Activated CD4-positive, alpha-beta memory T cell treated with anti-CD3 and anti-CD28 coated beads for 36 hours (primary cell): ENCODE data around the gene SCAF1. TPM values are rescaled to one million over a fixed set of nuclear protein-coding genes. Genes with fewer than 3 reads are reported as not detected.

Experiments used
- CTCF ChIA-PET: fragments of 350-600 bp; sonication (Branson Sonifier 250); formaldehyde crosslinking; loops from one replicate; lab custom pipeline; 2021; ENCODE audit warnings: antibody characterized with exemption, inconsistent platforms; lab: Charles Lee
- POLR2A ChIA-PET: fragments of 350-600 bp; sonication (Branson Sonifier 250); formaldehyde crosslinking; loops from one replicate; lab custom pipeline; 2021; ENCODE audit warnings: antibody characterized with exemption; lab: Charles Lee
- DNase-seq: peaks from one replicate; pipeline ENCODE4 v3.0.0-alpha.2; 2020
- H3K27ac Mint-ChIP-seq: one replicate; pipeline ENCODE4 v1.8.0; 2021; ENCODE audit warnings: mixed read lengths
- H3K27me3 Mint-ChIP-seq: one replicate; pipeline ENCODE4 v1.8.0; 2021; ENCODE audit warnings: mixed read lengths
- H3K36me3 Mint-ChIP-seq: one replicate; pipeline ENCODE4 v1.8.0; 2021; ENCODE audit warnings: mixed read lengths
- H3K4me1 Mint-ChIP-seq: one replicate; pipeline ENCODE4 v1.8.0; 2021; ENCODE audit warnings: low read depth, mixed read lengths
- H3K4me3 Mint-ChIP-seq: one replicate; pipeline ENCODE4 v1.8.0; 2021; ENCODE audit warnings: mild to moderate bottlenecking, mixed read lengths
- H3K9me3 Mint-ChIP-seq: one replicate; pipeline ENCODE4 v1.8.0; 2021; ENCODE audit warnings: mixed read lengths
- intact Hi-C: fragments of 100-400 bp; cut with micrococcal nuclease; formaldehyde crosslinking; loops from one replicate; pipeline ENCODE4 v1.15.1; 2023
- microRNA-seq: library from miRNA; unstranded; fragments of <30 nt; microRNA quantifications from one replicate; pipeline ENCODE4 v1.2.0, GENCODE V29; 2022; ENCODE audit warnings: borderline number of aligned reads, borderline microRNAs expressed, borderline replicate concordance
- total RNA-seq, 2 experiments: library from RNA; stranded (reverse); gene quantifications; one replicate each; pipeline ENCODE4 v1.2.3, GENCODE V29; 2021

The SCAF1 gene
- total RNA-seq, 2 experiments from 2014 or later: 57.4 to 58.6 TPM

DNA sequence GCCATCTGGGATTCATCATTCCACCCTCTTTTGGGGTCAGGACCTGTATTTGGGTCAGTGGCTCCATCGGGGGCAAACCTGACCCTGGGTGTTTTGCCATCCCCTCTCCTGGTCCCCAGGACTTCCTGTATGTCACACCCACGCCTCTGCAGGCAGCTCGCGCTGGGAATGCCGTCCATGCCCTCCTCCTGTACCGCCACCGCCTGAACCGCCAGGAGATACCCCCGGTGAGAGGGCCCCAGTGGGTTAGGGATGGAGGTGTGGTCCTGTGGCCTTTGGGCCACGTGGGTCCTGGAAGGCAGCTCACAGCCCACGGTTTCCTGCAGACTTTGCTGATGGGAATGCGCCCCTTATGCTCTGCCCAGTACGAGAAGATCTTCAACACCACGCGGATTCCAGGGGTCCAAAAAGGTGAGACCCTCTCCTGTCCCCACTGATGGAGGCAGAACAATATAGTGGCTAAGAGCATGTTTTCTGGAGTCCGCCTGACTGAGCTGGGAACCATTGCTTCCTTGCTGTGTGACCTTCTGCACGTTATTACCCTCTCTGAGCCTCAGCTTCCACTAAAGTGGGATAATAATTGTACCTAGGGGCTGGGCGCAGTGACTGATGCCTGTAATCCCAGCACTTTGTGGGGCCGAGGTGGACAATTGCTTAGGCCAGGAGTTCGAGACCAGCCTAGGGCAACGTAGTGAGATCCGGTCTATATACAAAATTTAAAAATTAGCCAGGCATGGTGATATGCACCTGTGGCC lies 63.1 kb downstream of the SCAF1 start:
- Mint-ChIP-seq H3K27me3 (peaks cover 4% of the 10 kb centered on the region), H3K36me3 (no peaks in the 10 kb centered on the region), H3K4me1 (no peaks in the 10 kb centered on the region), H3K4me3 (no peak overlapping the region), H3K9me3 (no peaks in the 10 kb centered on the region), H3K27ac (no peak overlapping the region)
- intact Hi-C loops: no loop called here
- DNase-seq: no peak
- ChIA-PET POLR2A (no interaction called here), CTCF (interaction anchor here (1.2 kb wide), 1 partner anchor 24 kb away, joined by 4 read pairs; no protein-coding TSS in a partner anchor)

DNA sequence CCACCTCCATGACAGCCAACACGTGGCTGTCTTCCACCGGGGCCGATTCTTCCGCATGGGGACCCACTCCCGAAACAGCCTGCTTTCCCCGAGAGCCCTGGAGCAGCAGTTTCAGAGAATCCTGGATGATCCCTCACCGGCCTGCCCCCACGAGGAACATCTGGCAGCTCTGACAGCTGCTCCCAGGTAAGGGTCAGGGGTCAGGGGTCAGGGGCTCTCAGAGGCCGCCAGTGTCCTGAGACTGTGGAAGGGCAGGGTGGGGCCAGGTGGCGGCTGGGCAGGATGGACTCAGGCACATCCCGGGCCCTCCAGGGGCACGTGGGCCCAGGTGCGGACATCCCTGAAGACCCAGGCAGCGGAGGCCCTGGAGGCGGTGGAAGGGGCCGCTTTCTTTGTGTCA lies 63.9 kb downstream of the SCAF1 start:
- DNase-seq: no peak
- ChIA-PET POLR2A (no interaction called here), CTCF (no interaction called here)
- Mint-ChIP-seq H3K27ac (no peak overlapping the region), H3K4me1 (no peaks in the 10 kb centered on the region), H3K36me3 (no peaks in the 10 kb centered on the region), H3K27me3 (peaks cover 4% of the 10 kb centered on the region), H3K4me3 (no peak overlapping the region), H3K9me3 (no peaks in the 10 kb centered on the region)
- intact Hi-C loops: no loop called here

Small RNAs within 50 kb of the gene (microRNA-seq; reads per million reads assigned to microRNA genes)
- gene MIR5088: not detected

Other genes with a start within 250 kb of the SCAF1 start
- gene PTH2, start 218.8 kb upstream of the SCAF1 start, total RNA-seq: not detected
- not detected for gene GFY, start 216.8 kb upstream of the SCAF1 start, total RNA-seq
- under 1 TPM in 1 of 2 experiments, not detected in 1; 0.17 TPM for gene SLC17A7, start 200.7 kb upstream of the SCAF1 start, total RNA-seq
- 100 to 1,000 TPM; 117 to 129 TPM for gene PIH1D1, start 190.4 kb upstream of the SCAF1 start, total RNA-seq
- gene ALDH16A1, start 189.0 kb upstream of the SCAF1 start, total RNA-seq: 10 to 100 TPM; 43.7 to 44.2 TPM
- gene FLT3LG, start 168.0 kb upstream of the SCAF1 start, total RNA-seq: 10 to 100 TPM; 50.1 to 51.0 TPM
- 1,000 to 10,000 TPM; 4,276 to 4,379 TPM for gene RPL13A, start 154.6 kb upstream of the SCAF1 start, total RNA-seq
- 1,000 to 10,000 TPM; 3,093 to 3,130 TPM for gene RPS11, start 145.8 kb upstream of the SCAF1 start, total RNA-seq
- 10 to 100 TPM; 13.2 to 17.2 TPM for gene FCGRT, start 129.5 kb upstream of the SCAF1 start, total RNA-seq
- gene RCN3, start 114.2 kb upstream of the SCAF1 start, total RNA-seq: 1 to 10 TPM; 6.3 to 6.5 TPM
- gene NOSIP, start 61.7 kb upstream of the SCAF1 start, total RNA-seq: 10 to 100 TPM; 80.3 to 84.3 TPM
- gene PRRG2, start 60.9 kb upstream of the SCAF1 start, total RNA-seq: 1 to 10 TPM in 1 of 2 experiments, under 1 TPM in 1; 0.85 to 1.5 TPM
- 10 to 100 TPM; 19.9 to 22.4 TPM for gene PRR12, start 51.0 kb upstream of the SCAF1 start, total RNA-seq
- gene RRAS, start 2.1 kb upstream of the SCAF1 start, total RNA-seq: 10 to 100 TPM; 12.2 to 14.4 TPM
- gene IRF3, start 23.6 kb downstream of the SCAF1 start, total RNA-seq: 100 to 1,000 TPM; 143 to 156 TPM
- 10 to 100 TPM; 87.2 to 89.1 TPM for gene BCL2L12, start 23.7 kb downstream of the SCAF1 start, total RNA-seq
- 100 to 1,000 TPM; 315 to 325 TPM for gene PRMT1, start 35.1 kb downstream of the SCAF1 start, total RNA-seq
- gene ADM5, start 47.4 kb downstream of the SCAF1 start, total RNA-seq: 1 to 10 TPM; 2.9 to 3.0 TPM
- gene CPT1C, start 48.9 kb downstream of the SCAF1 start, total RNA-seq: 1 to 10 TPM; 1.4 to 1.6 TPM
- under 1 TPM; 0.40 to 0.63 TPM for gene TSKS, start 121.1 kb downstream of the SCAF1 start, total RNA-seq
- gene AP2A1, start 124.8 kb downstream of the SCAF1 start, total RNA-seq: 10 to 100 TPM; 86.0 to 88.4 TPM
- gene FUZ, start 171.1 kb downstream of the SCAF1 start, total RNA-seq: 10 to 100 TPM; 15.2 to 16.2 TPM
- 10 to 100 TPM; 45.6 to 50.2 TPM for gene MED25, start 176.1 kb downstream of the SCAF1 start, total RNA-seq
- gene PTOV1, start 208.9 kb downstream of the SCAF1 start, total RNA-seq: 100 to 1,000 TPM; 105 to 108 TPM
- gene PNKP, start 225.4 kb downstream of the SCAF1 start, total RNA-seq: 10 to 100 TPM; 88.7 to 98.6 TPM
- gene AKT1S1, start 235.1 kb downstream of the SCAF1 start, total RNA-seq: 10 to 100 TPM; 19.6 TPM
- 10 to 100 TPM; 32.5 to 34.7 TPM for gene TBC1D17, start 235.5 kb downstream of the SCAF1 start, total RNA-seq